HG03354 (cell line): ENCODE results near the gene DPP10.

Experiments
- ATAC-seq: cut with Tn5 transposase; IDR thresholded peaks from one replicate; pipeline ENCODE4 v1.9.1; 2021; ENCODE audit warnings: mild to moderate bottlenecking; ENCODE audit not compliant: unreplicated experiment, poor library complexity, severe bottlenecking

The DPP10 gene

GRCh38 chr2:115168457-115168856 lies 726.0 kb downstream of the DPP10 start:
- no peak for ATAC-seq

- ATAC-seq = no peak
These were observed 727.4 kb downstream of the DPP10 start for GRCh38 chr2:115169814-115170213.

GRCh38 chr2:115171751-115172150 lies 729.3 kb downstream of the DPP10 start:
- no peak for ATAC-seq

GRCh38 chr2:115174651-115175050 lies 732.2 kb downstream of the DPP10 start:
- no peak for ATAC-seq

GRCh38 chr2:115183144-115183543 lies 740.7 kb downstream of the DPP10 start:
- ATAC-seq = no peak

- ATAC-seq = no peak
These were observed 748.0 kb downstream of the DPP10 start for GRCh38 chr2:115190459-115190858.

- ATAC-seq = no peak
These were observed 752.2 kb downstream of the DPP10 start for GRCh38 chr2:115194623-115195022.

GRCh38 chr2:115196587-115196986 lies 754.1 kb downstream of the DPP10 start:
- ATAC-seq = no peak

GRCh38 chr2:115199966-115200365 lies 757.5 kb downstream of the DPP10 start:
- no peak for ATAC-seq

GRCh38 chr2:115201386-115201785 lies 758.9 kb downstream of the DPP10 start:
- no peak for ATAC-seq

GRCh38 chr2:115208493-115209164 lies 766.2 kb downstream of the DPP10 start:
- ATAC-seq = no peak

GRCh38 chr2:115214050-115214449 lies 771.6 kb downstream of the DPP10 start:
- no peak for ATAC-seq

- no peak for ATAC-seq
These were observed 776.9 kb downstream of the DPP10 start for GRCh38 chr2:115219296-115219695.

GRCh38 chr2:115234186-115234585 lies 791.7 kb downstream of the DPP10 start:
- ATAC-seq = no peak

- ATAC-seq = no peak
These were observed 792.3 kb downstream of the DPP10 start for GRCh38 chr2:115234737-115235136.

- no peak for ATAC-seq
These were observed 805.6 kb downstream of the DPP10 start for GRCh38 chr2:115248066-115248465.

GRCh38 chr2:115277366-115277765 lies 834.9 kb downstream of the DPP10 start:
- ATAC-seq = no peak

GRCh38 chr2:115285416-115285815 lies 843.0 kb downstream of the DPP10 start:
- no peak for ATAC-seq

- ATAC-seq = no peak
These were observed 848.0 kb downstream of the DPP10 start for GRCh38 chr2:115290478-115290877.

- ATAC-seq = no peak
These were observed 850.3 kb downstream of the DPP10 start for GRCh38 chr2:115292742-115293141.

GRCh38 chr2:115294999-115295398 lies 852.6 kb downstream of the DPP10 start:
- no peak for ATAC-seq

- no peak for ATAC-seq
These were observed 854.6 kb downstream of the DPP10 start for GRCh38 chr2:115297056-115297455.
